HUES6 (cell line): ENCODE results near the gene UBE2F.

Experiments
- H3K27ac ChIP-seq: 2 replicates; pipeline ENCODE4 v1.7.0; 2013; ENCODE audit warnings: low read depth, mild to moderate bottlenecking, low read length, inconsistent platforms
- H3K27me3 ChIP-seq: 2 replicates; pipeline ENCODE4 v1.6.1; 2013; ENCODE audit warnings: low read length; ENCODE audit not compliant: control insufficient read depth, insufficient read depth
- H3K36me3 ChIP-seq: 2 replicates; pipeline ENCODE4 v1.6.1; 2013; ENCODE audit warnings: low read length; ENCODE audit not compliant: control insufficient read depth, insufficient read depth
- H3K4me1 ChIP-seq: 2 replicates; pipeline ENCODE4 v1.6.1; 2013; ENCODE audit warnings: low read length; ENCODE audit not compliant: control insufficient read depth, insufficient read depth
- H3K4me3 ChIP-seq: 2 replicates; pipeline ENCODE4 v1.5.1; 2013; ENCODE audit warnings: low read depth, low read length
- H3K9ac ChIP-seq: one replicate; pipeline ENCODE4 v1.6.1; 2013; ENCODE audit warnings: mild to moderate bottlenecking, low read length
- H3K9me3 ChIP-seq: 2 replicates; pipeline ENCODE4 v1.6.1; 2013; ENCODE audit warnings: low read depth, low read length; ENCODE audit not compliant: control insufficient read depth, insufficient read depth

Gene UBE2F

DNA sequence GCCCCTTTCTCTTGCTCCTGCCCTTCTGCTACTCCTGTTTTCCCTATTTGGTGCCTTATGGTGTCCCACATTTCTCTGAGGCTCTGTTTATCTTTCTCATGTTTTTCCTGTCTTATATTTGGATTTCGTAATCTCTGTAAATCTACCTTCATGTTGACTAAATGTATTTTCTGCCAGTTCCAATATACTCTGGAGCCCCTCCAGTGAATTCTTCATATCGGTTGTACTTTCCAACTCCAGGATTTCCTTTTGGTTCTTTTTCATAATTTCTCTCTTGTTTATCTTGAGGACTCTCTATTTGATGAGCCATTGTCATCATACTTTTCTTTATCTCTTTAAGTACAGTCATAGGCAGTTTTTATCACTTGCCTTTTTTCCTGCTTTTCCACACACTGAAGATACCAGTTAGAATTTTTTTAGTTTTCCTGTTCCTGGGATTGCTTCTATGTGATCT lies 113.1 kb downstream of the UBE2F start:
- H3K4me3 ChIP-seq, result no peak overlapping the region
- H3K9me3 ChIP-seq, result no peaks in the 10 kb centered on the region
- H3K27me3 ChIP-seq, result no peaks in the 10 kb centered on the region
- no peak overlapping the region for H3K27ac ChIP-seq
- H3K9ac ChIP-seq, result no peak overlapping the region
- H3K36me3 ChIP-seq, result peaks cover 57% of the 10 kb centered on the region
- 0 out of 2 replicates have a peak, but pooled peaks cover 5% of the 10 kb centered on the region for H3K4me1 ChIP-seq

GRCh38 chr2:238080518-238080917 lies 113.7 kb downstream of the UBE2F start:
- H3K27me3 ChIP-seq, result no peaks in the 10 kb centered on the region
- no peak overlapping the region for H3K9ac ChIP-seq
- H3K4me1 ChIP-seq, result 0 out of 2 replicates have a peak, but pooled peaks cover 5% of the 10 kb centered on the region
- peaks cover 59% of the 10 kb centered on the region for H3K36me3 ChIP-seq
- H3K4me3 ChIP-seq, result no peak overlapping the region
- no peak overlapping the region for H3K27ac ChIP-seq
- no peaks in the 10 kb centered on the region for H3K9me3 ChIP-seq

- no peak overlapping the region for H3K9ac ChIP-seq
- H3K4me3 ChIP-seq, result no peak overlapping the region
- peaks cover 62% of the 10 kb centered on the region for H3K36me3 ChIP-seq
- no peaks in the 10 kb centered on the region for H3K9me3 ChIP-seq
- no peak overlapping the region for H3K27ac ChIP-seq
- H3K27me3 ChIP-seq, result no peaks in the 10 kb centered on the region
- H3K4me1 ChIP-seq, result 0 out of 2 replicates have a peak, but pooled peaks cover 5% of the 10 kb centered on the region
These were observed 114.3 kb downstream of the UBE2F start for GRCh38 chr2:238081150-238081549.

- peaks cover 63% of the 10 kb centered on the region for H3K36me3 ChIP-seq
These were observed 114.7 kb downstream of the UBE2F start for GRCh38 chr2:238081561-238081960.

DNA sequence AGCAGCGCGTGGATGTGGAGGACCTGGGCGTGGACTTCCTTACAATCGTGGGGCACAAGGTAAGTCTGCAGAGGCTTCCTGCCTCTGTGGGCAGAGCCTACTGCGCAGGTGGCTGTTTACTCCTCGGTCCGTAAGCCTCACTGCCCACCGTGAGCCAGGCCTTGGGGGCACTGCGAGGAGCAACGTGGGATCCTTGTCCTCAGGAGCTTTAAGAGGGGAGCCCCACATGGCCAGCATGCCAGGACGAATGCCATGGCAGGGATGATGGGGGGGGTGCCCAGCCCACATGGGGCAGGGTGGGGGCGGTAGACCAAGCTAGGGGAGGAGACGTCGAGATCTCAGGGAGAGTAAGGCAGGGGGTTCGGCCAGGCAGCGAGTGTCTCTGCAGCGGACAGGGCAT lies 115.3 kb downstream of the UBE2F start:
- H3K36me3 ChIP-seq, result peaks cover 63% of the 10 kb centered on the region

More at GRCh38 chr2:238081561-238081960, 114.7 kb downstream of the UBE2F start:
- Histone ChIP-seq H3K27me3 (no peaks in the 10 kb centered on the region), H3K4me3 (no peak overlapping the region), H3K9ac (no peak overlapping the region), H3K9me3 (no peaks in the 10 kb centered on the region), H3K27ac (no peak overlapping the region), H3K4me1 (0 out of 2 replicates have a peak, but pooled peaks cover 5% of the 10 kb centered on the region)

GRCh38 chr2:238082827-238083226 lies 116.0 kb downstream of the UBE2F start:
- no peak overlapping the region for H3K9ac ChIP-seq
- no peak overlapping the region for H3K4me3 ChIP-seq
- H3K36me3 ChIP-seq, result peaks cover 62% of the 10 kb centered on the region

More for the DNA sequence above, 115.3 kb downstream of the UBE2F start:
- no peaks in the 10 kb centered on the region for H3K9me3 ChIP-seq
- H3K27ac ChIP-seq, result no peak overlapping the region
- H3K9ac ChIP-seq, result no peak overlapping the region
- H3K4me3 ChIP-seq, result no peak overlapping the region
- H3K27me3 ChIP-seq, result no peaks in the 10 kb centered on the region
- 0 out of 2 replicates have a peak, but pooled peaks cover under 1% of the 10 kb centered on the region for H3K4me1 ChIP-seq

DNA sequence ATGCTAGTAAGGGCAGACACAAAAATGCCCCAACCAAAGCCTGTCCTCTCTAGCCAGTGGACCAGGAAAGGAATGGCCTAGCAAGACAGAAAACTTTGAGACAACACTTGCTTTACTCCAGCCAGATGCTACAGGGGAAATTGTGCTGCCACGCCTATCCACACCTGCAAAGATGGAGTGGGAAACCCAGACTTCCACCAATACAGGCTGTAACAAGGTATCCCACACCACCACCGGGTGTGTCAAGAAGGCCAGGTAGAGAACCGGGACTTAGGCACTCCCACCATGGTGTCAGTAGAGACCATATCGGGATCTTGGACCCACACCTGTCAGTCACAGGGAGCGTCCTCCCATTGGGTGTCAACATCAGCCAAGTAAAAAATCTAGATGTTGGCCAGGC lies 117.1 kb downstream of the UBE2F start:
- H3K9me3 ChIP-seq, result no peaks in the 10 kb centered on the region
- H3K36me3 ChIP-seq, result peaks cover 71% of the 10 kb centered on the region
- H3K4me3 ChIP-seq, result no peak overlapping the region
- H3K27ac ChIP-seq, result no peak overlapping the region
- no peak overlapping the region for H3K9ac ChIP-seq
- H3K4me1 ChIP-seq, result no peaks in the 10 kb centered on the region
- H3K27me3 ChIP-seq, result no peaks in the 10 kb centered on the region

More at GRCh38 chr2:238082827-238083226, 116.0 kb downstream of the UBE2F start:
- Histone ChIP-seq H3K27ac (no peak overlapping the region), H3K27me3 (no peaks in the 10 kb centered on the region), H3K4me1 (no peaks in the 10 kb centered on the region), H3K9me3 (no peaks in the 10 kb centered on the region)

- no peak overlapping the region for H3K9ac ChIP-seq
- H3K4me1 ChIP-seq, result no peaks in the 10 kb centered on the region
- no peak overlapping the region for H3K27ac ChIP-seq
- H3K9me3 ChIP-seq, result no peaks in the 10 kb centered on the region
- H3K27me3 ChIP-seq, result no peaks in the 10 kb centered on the region
- H3K4me3 ChIP-seq, result no peak overlapping the region
- H3K36me3 ChIP-seq, result peaks cover 71% of the 10 kb centered on the region
These were observed 117.9 kb downstream of the UBE2F start for GRCh38 chr2:238084761-238085160.

DNA sequence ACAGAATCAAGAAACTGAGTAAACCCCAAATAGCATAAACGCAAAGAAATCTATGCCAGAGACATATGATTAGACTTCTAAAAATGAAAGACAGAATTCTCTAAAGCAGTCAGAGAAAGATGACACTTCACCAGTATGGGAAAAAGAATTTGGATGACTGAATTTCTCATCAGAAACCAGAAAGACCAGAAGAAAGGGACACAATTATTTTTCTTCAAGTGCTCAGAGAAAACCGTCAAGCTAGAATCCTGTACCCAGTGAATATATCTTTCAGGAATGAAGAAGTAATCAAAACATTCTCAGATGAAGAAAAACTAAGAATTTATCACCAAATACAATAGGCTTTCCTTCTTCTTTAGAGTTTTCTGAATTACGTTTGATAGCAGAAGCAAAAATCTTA lies 119.1 kb downstream of the UBE2F start:
- H3K9me3 ChIP-seq, result no peaks in the 10 kb centered on the region
- H3K36me3 ChIP-seq, result peaks cover 72% of the 10 kb centered on the region
- no peak overlapping the region for H3K9ac ChIP-seq
- H3K4me3 ChIP-seq, result no peak overlapping the region
- no peak overlapping the region for H3K27ac ChIP-seq
- H3K27me3 ChIP-seq, result no peaks in the 10 kb centered on the region
- H3K4me1 ChIP-seq, result no peaks in the 10 kb centered on the region

GRCh38 chr2:238087211-238087610 lies 120.4 kb downstream of the UBE2F start:
- Histone ChIP-seq H3K9ac (no peak overlapping the region), H3K36me3 (peaks cover 70% of the 10 kb centered on the region), H3K27me3 (no peaks in the 10 kb centered on the region), H3K27ac (no peak overlapping the region), H3K9me3 (no peaks in the 10 kb centered on the region), H3K4me1 (no peaks in the 10 kb centered on the region), H3K4me3 (no peak overlapping the region)

- no peaks in the 10 kb centered on the region for H3K27me3 ChIP-seq
- peaks cover under 1% of the 10 kb centered on the region; the same call in 1 of the 2 replicates for H3K4me1 ChIP-seq
- no peak overlapping the region for H3K4me3 ChIP-seq
- no peak overlapping the region for H3K9ac ChIP-seq
- H3K27ac ChIP-seq, result no peak overlapping the region
- peaks cover 48% of the 10 kb centered on the region for H3K36me3 ChIP-seq
- H3K9me3 ChIP-seq, result no peaks in the 10 kb centered on the region
These were observed 124.1 kb downstream of the UBE2F start for GRCh38 chr2:238090887-238091286.
